ENCODE measurements around the gene VPS52.
"Not testable (repeated sequence)": the region's sequence is repeated elsewhere in the genome, so short reads cannot be mapped to it uniquely, and the experiment has no call there.

Gene VPS52

DNA sequence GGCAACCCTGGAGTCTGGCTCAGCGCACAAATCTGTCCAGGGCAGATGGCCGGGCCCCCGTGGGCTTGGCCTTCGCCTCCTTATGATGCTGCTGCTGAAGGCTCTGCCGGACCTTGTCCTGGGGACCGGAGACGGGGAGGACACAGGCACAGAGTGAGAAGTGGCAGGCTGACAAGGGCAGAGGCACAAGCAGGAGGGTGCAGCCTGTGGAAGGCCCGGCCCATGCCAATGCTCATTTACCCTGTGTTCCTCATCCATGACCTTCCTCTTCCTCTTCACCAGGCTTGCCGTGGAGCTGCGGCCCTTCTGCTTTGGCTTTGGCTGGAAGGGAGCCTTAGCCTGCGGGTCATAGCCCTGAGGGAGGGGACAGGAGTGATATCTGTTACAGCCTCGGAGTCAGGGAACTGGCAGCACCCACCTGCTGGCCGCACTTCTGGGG, 7.6 kb upstream of the VPS52 start:
- no peak for DNase-seq (ENCODE audit: low read depth)

DNA sequence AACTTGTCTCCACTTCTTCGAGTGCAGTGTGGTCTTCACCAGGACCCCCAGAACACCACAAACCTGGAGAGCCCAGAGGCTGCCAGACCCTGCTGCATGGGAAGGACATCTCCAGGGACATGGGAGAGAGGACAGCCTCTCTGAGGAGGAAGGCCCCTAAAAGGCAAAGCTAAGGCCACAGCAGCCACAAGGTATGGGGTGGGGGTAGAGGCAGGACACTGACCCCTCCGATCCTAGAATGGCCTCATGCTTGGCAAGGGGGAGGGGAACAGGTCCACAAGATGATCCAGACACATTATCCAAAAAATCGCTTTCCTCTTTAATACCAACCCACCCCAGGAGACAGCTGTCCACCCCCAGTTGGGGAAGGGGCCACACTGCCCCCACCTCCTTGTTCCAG, 7.1 kb upstream of the VPS52 start:
- DNase-seq (ENCODE audit: low read depth), result no peak

DNA sequence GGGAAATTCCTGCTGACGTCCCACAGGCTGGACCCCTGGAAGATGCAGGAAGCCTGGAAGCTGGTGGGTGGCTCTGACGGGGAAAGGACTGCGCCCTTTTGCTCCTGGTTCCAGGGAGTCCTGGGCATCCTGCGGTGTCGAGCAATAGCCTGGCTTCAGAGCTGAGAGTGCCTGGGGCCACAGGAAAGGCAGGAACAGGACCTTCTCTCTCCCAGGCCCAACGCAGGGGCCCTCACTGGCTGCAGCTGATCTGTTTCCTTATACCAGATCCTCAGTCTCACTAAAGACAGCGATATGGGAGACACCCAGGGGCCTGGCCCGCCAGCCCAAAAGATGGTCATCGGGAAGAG, 6.7 kb upstream of the VPS52 start:
- DNase-seq (ENCODE audit: low read depth), result no peak

DNA sequence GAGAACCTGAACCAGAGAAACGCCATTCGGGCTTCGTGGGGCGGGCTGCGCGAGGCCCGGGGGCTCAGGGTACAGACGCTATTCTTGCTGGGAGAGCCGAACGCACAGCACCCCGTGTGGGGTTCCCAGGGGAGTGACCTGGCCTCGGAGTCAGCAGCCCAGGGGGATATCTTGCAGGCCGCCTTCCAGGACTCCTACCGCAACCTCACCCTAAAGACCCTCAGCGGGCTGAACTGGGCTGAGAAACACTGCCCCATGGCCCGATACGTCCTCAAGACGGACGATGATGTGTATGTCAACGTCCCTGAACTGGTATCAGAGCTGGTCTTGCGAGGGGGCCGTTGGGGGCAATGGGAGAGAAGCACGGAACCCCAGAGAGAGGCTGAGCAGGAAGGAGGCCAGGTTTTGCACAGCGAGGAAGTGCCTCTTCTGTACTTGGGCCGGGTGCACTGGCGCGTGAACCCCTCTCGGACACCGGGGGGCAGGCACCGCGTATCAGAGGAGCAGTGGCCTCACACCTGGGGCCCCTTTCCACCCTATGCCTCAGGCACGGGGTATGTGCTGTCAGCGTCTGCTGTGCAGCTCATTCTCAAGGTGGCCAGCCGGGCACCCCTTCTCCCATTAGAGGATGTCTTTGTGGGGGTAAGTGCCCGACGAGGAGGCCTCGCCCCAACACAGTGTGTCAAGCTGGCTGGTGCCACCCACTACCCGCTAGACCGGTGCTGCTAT, 6.2 kb upstream of the VPS52 start:
- no peak for DNase-seq (ENCODE audit: low read depth)

GRCh38 chr6:33276864-33277662, 5.4 kb upstream of the VPS52 start, which contains the start of gene B3GALT4:
TSS of gene B3GALT4 (plus strand) at chr6:33277123. CDS start at chr6:33277420, 297 bp downstream.
- DNase-seq (ENCODE audit: low read depth), result peak; percentile 62

DNA sequence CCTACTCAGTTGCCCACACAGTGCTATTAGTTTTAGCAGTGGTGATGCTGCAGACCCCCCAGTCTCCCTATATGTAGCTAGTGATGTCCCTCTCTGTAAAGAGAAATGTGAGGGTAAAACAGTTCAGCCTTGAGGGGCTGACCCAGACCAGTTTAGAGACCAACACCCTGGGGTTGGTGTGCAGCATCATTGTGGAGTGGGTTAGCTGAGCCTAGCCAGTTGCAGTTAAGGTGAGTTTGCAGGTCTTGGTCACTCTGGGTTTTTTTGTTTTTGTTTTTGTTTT, 4.8 kb upstream of the VPS52 start:
- no peak for DNase-seq (ENCODE audit: low read depth)

GRCh38 chr6:33275795-33276580, 4.3 kb upstream of the VPS52 start:
- not testable (repeated sequence) for DNase-seq (ENCODE audit: low read depth)

GRCh38 chr6:33273924-33274902, 2.5 kb upstream of the VPS52 start:
- no peak for DNase-seq (ENCODE audit: low read depth)

DNA sequence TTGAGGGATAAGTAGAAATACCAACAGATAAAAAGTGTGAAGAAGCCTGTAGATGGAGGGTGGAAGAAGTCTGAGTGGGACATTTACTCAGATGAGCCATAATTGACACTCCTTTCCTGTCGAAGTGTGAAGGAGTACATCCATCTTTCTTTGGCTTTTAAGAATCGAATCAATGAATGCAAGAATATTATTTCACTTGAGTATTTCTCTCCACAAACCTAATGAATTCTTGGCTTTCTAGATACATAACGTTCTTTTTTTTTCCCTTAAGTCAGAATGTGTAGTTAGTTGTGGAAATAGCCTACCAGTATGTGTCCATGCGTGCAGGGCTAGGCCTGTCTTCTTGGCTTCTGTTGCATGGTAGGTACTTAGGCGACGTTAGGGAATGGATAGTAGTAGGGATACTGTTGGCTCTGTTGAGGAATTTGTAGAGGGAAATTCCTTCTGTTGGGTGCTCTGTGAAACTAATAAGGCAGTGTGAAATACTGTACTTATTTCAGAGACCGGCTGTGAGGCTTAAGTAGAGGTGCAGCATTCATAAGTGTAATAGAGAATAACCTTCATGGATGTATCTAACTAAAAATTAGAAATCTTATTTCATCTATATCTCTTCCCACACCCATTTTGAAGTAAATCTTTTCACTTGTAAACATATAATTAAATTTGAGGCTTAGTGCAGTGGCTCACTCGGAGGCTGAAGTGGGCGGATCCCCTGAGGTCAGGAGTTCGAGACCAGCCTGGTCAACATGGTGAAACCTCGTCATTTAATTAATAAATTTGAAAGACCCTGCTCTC, 1.6 kb upstream of the VPS52 start:
- DNase-seq (ENCODE audit: low read depth), result no peak

- DNase-seq (ENCODE audit: low read depth), result no peak
Observed at GRCh38 chr6:33272275-33273128, 826 bp upstream of the VPS52 start.

- no peak for DNase-seq (ENCODE audit: low read depth)
Observed at GRCh38 chr6:33271117-33271467, 584 bp downstream of the VPS52 start.

GRCh38 chr6:33264015-33264414, 7.7 kb downstream of the VPS52 start:
- no peak for DNase-seq (ENCODE audit: low read depth)

DNA sequence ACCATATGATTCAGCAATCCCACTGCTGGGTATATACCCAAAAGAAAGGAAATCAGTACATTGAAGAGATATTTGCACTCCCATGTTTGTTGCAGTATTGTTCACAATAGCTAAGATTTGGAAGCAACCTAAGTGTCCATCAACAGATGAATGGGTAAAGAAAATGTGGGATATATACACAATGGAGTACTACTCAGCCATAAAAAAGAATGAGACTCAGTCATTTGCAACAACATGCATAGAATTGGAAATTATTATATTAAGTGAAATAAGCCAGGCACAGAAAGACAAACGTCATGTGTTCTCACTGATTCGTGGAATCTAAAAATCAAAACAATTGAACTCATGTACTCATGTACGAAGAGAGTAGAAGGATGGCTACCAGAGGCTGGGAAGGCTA, 9.2 kb downstream of the VPS52 start:
- not testable (repeated sequence) for DNase-seq (ENCODE audit: low read depth)

- no peak for DNase-seq (ENCODE audit: low read depth)
Observed at GRCh38 chr6:33259032-33259431, 12.6 kb downstream of the VPS52 start.

DNA sequence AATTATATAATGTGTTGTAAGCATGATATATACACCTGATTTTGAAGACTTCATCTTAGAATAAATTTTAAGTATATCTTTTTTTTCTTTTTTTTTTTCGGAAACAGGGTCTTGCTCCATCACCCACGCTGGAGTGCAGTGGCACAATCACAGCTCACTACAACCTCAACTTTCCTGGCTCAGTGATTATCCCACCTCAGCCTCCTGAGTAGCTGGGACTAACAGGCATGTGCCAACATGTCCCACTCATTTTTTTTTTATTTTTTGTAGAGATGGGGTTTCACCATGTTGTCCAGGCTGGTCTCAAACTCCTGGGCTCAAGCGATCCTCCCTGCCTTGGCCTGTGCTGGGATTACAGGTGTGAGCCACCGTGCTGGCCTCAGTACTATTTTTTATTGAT, 17.1 kb downstream of the VPS52 start:
- DNase-seq (ENCODE audit: low read depth), result no peak

DNA sequence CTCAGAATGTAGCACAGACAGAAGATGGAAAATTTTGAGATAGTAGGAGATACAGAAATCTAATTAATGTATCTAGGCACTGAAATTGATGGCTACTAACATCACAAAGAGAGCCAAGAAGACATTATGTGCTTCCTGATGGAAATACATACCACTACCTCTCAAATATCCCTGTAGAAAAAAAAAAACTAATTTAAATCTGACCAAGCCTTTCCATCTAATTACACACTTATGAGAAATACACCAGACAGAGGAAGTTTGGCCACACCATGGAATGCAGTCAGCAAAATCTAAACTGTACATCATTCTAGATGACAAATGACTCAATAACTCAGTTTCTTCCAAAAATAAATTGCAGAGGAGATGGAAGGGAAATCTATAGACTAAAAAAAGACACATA, 18.9 kb downstream of the VPS52 start:
- no peak for DNase-seq (ENCODE audit: low read depth)

DNA sequence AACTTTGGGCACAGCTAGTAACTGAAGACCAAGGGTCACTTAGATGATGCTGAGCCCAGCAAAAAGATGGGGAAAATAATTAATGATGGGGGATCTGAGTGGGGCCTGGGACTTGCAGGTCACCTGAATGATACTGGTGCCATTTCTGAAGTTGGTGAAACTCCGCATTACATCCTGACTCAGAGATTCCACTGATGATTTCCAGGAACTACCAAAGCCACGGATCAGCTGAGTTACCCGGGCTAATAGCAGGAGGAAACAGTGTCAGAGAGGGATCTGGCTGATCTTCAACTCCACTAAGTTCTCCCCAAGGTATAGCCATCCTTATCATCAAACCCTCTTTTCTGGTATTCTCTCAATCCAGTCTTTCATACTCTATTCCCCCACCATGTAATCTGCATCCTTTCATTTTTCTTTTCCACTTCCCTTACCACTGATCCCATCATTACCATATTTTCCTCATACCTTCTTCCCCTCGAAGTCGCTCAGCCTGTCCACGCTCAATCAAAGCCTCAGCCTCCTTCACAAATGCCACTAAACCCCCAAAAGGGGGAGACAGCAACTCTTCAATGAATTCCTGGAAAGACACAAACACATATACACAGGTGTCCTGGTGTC, 20.2 kb downstream of the VPS52 start:
- no peak for DNase-seq (ENCODE audit: low read depth)

- no peak for DNase-seq (ENCODE audit: low read depth)
Observed at GRCh38 chr6:33250731-33251130, 20.9 kb downstream of the VPS52 start.
